Vagina (tissue), 2 donors: ENCODE results near the gene HMCN1. TPM values are rescaled to one million over a fixed set of nuclear protein-coding genes. Genes with fewer than 3 reads are reported as not detected.

Experiments
- DNase-seq, 2 donors: peaks; one replicate each; pipeline ENCODE4 v3.0.0-alpha.2; 2017; ENCODE audit errors: extremely low spot score in 2 of 2
- H3K27ac ChIP-seq: fragments of 200-600 bp; sonication (generic); one replicate; pipeline ENCODE4 v1.5.1; 2019
- H3K27me3 ChIP-seq: fragments of 200-600 bp; sonication (generic); one replicate; pipeline ENCODE4 v1.5.1; 2019
- H3K36me3 ChIP-seq, 2 donors: fragments of 200-600 bp; sonication (generic); one replicate each; pipeline ENCODE4 v1.5.1; 2017 to 2019
- H3K4me1 ChIP-seq: fragments of 200-600 bp; sonication (generic); one replicate; pipeline ENCODE4 v1.5.1; 2019
- H3K4me3 ChIP-seq, 2 donors: fragments of 200-600 bp; sonication (generic); 1 replicate in 1 of 2; 2 replicates in 1 of 2; pipeline ENCODE4 v1.5.1; 2016 to 2019
- H3K9me3 ChIP-seq: fragments of 200-600 bp; sonication (generic); one replicate; pipeline ENCODE4 v1.5.1; 2019
- CTCF ChIP-seq, 3 experiments: fragments of 450-650 bp in 2 of 3; fragments of 200-600 bp in 1 of 3; sonication (generic) in 1 of 3; IDR thresholded peaks; one replicate each; pipeline ENCODE4 v1.5.1; 2017 to 2019; ENCODE audit warnings: antibody characterized with exemption in 3 of 3, mild to moderate bottlenecking in 2 of 3, moderate library complexity in 2 of 3
- POLR2A ChIP-seq, 2 donors: fragments of 450-650 bp; IDR thresholded peaks; one replicate each; pipeline ENCODE4 v1.6.1; 2017; ENCODE audit warnings: antibody characterized with exemption in 2 of 2, mild to moderate bottlenecking in 2 of 2, moderate library complexity in 2 of 2
- POLR2AphosphoS5 ChIP-seq, 2 donors: sonication (generic); formaldehyde crosslinking; IDR thresholded peaks; one replicate each; pipeline ENCODE4 v1.9.0; 2017; ENCODE audit warnings: antibody characterized with exemption in 2 of 2, mild to moderate bottlenecking in 2 of 2, low read depth in 1 of 2; ENCODE audit not compliant: insufficient read depth in 1 of 2
- intact Hi-C: fragments of 100-400 bp; cut with DNase I; formaldehyde crosslinking; loops from one replicate; pipeline ENCODE4 v1.15.1; 2023
- total RNA-seq: library from RNA; depleted of rRNA; stranded (reverse); fragments of >200 nt; gene quantifications from one replicate; pipeline ENCODE4 v1.2.3, GENCODE V29; 2016

Gene HMCN1
- total RNA-seq, 1 donor from 2014 or later = 10.6 TPM

- Histone ChIP-seq H3K9me3 (no peaks in the 10 kb centered on the region), H3K4me1 (no peaks in the 10 kb centered on the region), H3K27ac (no peak overlapping the region), H3K36me3 (no peaks in the 10 kb centered on the region), H3K27me3 (no peaks in the 10 kb centered on the region), H3K4me3 (no peak overlapping the region)
- intact Hi-C loops = no loop called here
- TF ChIP-seq POLR2AphosphoS5 (IDR thresholded peaks at IDR 0.05; ENCODE audit: insufficient read depth in 1 of 2, low read depth in 1 of 2) (no peak), POLR2A (IDR thresholded peaks at IDR 0.05) (no peak), CTCF (IDR thresholded peaks at IDR 0.05) (no peak)
- DNase-seq = no peak
Measured at GRCh38 chr1:186042230-186042629, 308.0 kb downstream of the HMCN1 start.

DNA sequence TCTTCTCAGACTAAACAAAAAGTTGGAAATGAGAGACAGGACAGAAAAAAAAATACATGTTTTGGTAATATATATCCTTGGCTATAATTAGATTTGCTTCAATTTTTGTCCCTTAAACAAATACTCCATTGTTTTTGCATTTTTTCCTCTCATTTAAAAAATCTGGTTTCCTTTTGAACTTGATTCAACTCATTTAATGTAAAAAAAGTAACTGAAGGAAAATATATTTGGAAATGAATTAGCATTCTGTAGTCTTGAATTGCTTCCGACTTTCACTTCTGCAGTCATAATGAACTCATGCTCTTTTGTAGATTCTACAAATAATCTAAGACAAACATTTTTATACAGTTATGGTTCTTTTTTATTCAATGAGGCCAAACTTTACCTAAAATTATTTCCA is 309.1 kb downstream of the HMCN1 start:
- no peak for DNase-seq
- H3K27ac ChIP-seq = no peak overlapping the region
- no peaks in the 10 kb centered on the region for H3K4me1 ChIP-seq
- H3K9me3 ChIP-seq = no peaks in the 10 kb centered on the region
- no peak overlapping the region for H3K4me3 ChIP-seq
- TF ChIP-seq POLR2A (IDR thresholded peaks at IDR 0.05) (no peak), CTCF (IDR thresholded peaks at IDR 0.05) (no peak), POLR2AphosphoS5 (IDR thresholded peaks at IDR 0.05; ENCODE audit: insufficient read depth in 1 of 2, low read depth in 1 of 2) (no peak)
- H3K36me3 ChIP-seq = no peaks in the 10 kb centered on the region
- H3K27me3 ChIP-seq = no peaks in the 10 kb centered on the region
- intact Hi-C loops = no loop called here

DNA sequence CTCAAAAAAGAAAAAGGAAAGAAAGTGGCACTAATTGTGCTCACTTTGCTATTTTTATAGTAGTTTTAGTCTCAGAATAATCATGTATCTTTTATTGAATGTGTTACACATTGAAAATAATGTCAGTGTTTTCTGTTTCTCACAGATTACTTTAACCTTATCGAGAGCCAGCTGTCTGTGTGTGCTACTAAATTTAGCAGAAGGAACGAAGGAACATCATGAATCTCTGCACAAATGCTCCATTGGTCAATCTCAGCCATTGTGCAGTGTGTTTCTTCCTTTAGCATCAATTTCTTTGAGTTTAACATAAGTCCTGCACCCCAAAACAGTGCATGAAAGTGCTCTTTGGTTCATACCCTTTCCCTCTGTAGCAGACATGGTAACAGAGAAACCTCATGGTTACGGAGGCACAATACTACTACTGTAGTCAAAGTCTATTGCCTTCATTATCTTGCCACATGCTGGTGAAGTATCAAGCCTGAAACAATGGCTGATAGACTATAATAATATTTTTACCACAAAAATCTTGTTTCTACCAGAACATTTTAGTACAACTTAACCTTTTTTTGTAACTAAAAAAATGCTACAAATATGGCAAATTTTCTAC is 310.0 kb downstream of the HMCN1 start:
- intact Hi-C loops = no loop called here
- no peak for TF ChIP-seq CTCF (IDR thresholded peaks at IDR 0.05)
- TF ChIP-seq POLR2AphosphoS5 (IDR thresholded peaks at IDR 0.05; ENCODE audit: insufficient read depth in 1 of 2, low read depth in 1 of 2) = no peak
- no peak for TF ChIP-seq POLR2A (IDR thresholded peaks at IDR 0.05)
- no peaks in the 10 kb centered on the region for H3K4me1 ChIP-seq

GRCh38 chr1:186046437-186047211 is 312.4 kb downstream of the HMCN1 start:
- Histone ChIP-seq H3K36me3 (no peaks in the 10 kb centered on the region), H3K27ac (no peak overlapping the region), H3K27me3 (no peaks in the 10 kb centered on the region), H3K9me3 (no peaks in the 10 kb centered on the region), H3K4me3 (no peak overlapping the region), H3K4me1 (no peaks in the 10 kb centered on the region)
- no peak for TF ChIP-seq CTCF (IDR thresholded peaks at IDR 0.05)
- no peak for TF ChIP-seq POLR2AphosphoS5 (IDR thresholded peaks at IDR 0.05; ENCODE audit: insufficient read depth in 1 of 2, low read depth in 1 of 2)
- TF ChIP-seq POLR2A (IDR thresholded peaks at IDR 0.05) = no peak
- intact Hi-C loops = no loop called here
- DNase-seq = no peak

More for the DNA sequence above, 310.0 kb downstream of the HMCN1 start:
- no peaks in the 10 kb centered on the region for H3K36me3 ChIP-seq
- no peaks in the 10 kb centered on the region for H3K9me3 ChIP-seq
- no peaks in the 10 kb centered on the region for H3K27me3 ChIP-seq
- H3K27ac ChIP-seq = no peak overlapping the region
- no peak overlapping the region for H3K4me3 ChIP-seq
- DNase-seq = no peak

- Histone ChIP-seq H3K36me3 (no peaks in the 10 kb centered on the region), H3K27ac (no peak overlapping the region), H3K4me1 (no peaks in the 10 kb centered on the region), H3K27me3 (no peaks in the 10 kb centered on the region), H3K4me3 (no peak overlapping the region), H3K9me3 (no peaks in the 10 kb centered on the region)
- DNase-seq = no peak
- no peak for TF ChIP-seq POLR2AphosphoS5 (IDR thresholded peaks at IDR 0.05; ENCODE audit: insufficient read depth in 1 of 2, low read depth in 1 of 2)
- TF ChIP-seq CTCF (IDR thresholded peaks at IDR 0.05) = no peak
- TF ChIP-seq POLR2A (IDR thresholded peaks at IDR 0.05) = no peak
- intact Hi-C loops = no loop called here
Measured at GRCh38 chr1:186050360-186050759, 316.2 kb downstream of the HMCN1 start.
